PC-3 (cell line): Measurements from ENCODE around the gene COL2A1. TPM values are rescaled to one million over a fixed set of nuclear protein-coding genes. Genes with fewer than 3 reads are reported as not detected.

Source experiments
- ATAC-seq: fragments of 200-7000 bp; cut with Tn5 transposase; 2 replicates; pipeline ENCODE4 v1.9.1; 2020; ENCODE audit warnings: mild to moderate bottlenecking, moderate library complexity
- BruUV-seq: library from RNA; stranded (reverse); fragments of 400-500 nt; replicated peaks from 2 replicates; lab custom pipeline; 2021; lab: Mats Ljungman, UMichigan
- CTCF ChIA-PET: fragments of 300-600 bp; sonication (Branson Sonifier 250); formaldehyde crosslinking; loops from one replicate; lab custom pipeline; 2022; ENCODE audit warnings: antibody characterized with exemption; lab: Charles Lee
- POLR2A ChIA-PET: fragments of 300-600 bp; sonication (Branson Sonifier 250); formaldehyde crosslinking; loops from one replicate; lab custom pipeline; 2022; ENCODE audit warnings: antibody characterized with exemption; ENCODE audit not compliant: unreplicated experiment; lab: Charles Lee
- DNase-seq: peaks from one replicate; pipeline ENCODE4 v3.0.0-alpha.2; 2015
- H2AFZ ChIP-seq: fragments of 300-600 bp; sonication (generic); 2 replicates; pipeline ENCODE4 v1.6.0; 2016; ENCODE audit warnings: antibody characterized with exemption, low read length
- H3F3A ChIP-seq: fragments of 300-600 bp; sonication (generic); one replicate; pipeline ENCODE4 v1.6.0; 2017; ENCODE audit warnings: antibody characterized with exemption, low read length, control low read depth, mild to moderate bottlenecking; ENCODE audit not compliant: unreplicated experiment
- H3K27ac ChIP-seq: fragments of 300-600 bp; sonication (generic); 2 replicates; pipeline ENCODE4 v1.5.1; 2016; ENCODE audit warnings: mild to moderate bottlenecking, low read length
- H3K27me3 ChIP-seq: fragments of 300-600 bp; sonication (generic); 2 replicates; pipeline ENCODE4 v1.6.1; 2016; ENCODE audit warnings: low read length, mixed read lengths
- H3K36me3 ChIP-seq: fragments of 300-600 bp; sonication (generic); 2 replicates; pipeline ENCODE4 v1.6.1; 2016; ENCODE audit warnings: low read depth, mixed run types, low read length, mixed read lengths
- H3K4me1 ChIP-seq: fragments of 300-600 bp; sonication (generic); 2 replicates; pipeline ENCODE4 v1.5.1; 2016; ENCODE audit warnings: low read length; ENCODE audit not compliant: insufficient read depth
- H3K4me2 ChIP-seq: fragments of 300-600 bp; sonication (generic); 2 replicates; pipeline ENCODE4 v1.6.0; 2016; ENCODE audit warnings: low read length
- H3K4me3 ChIP-seq: fragments of 300-600 bp; sonication (generic); 2 replicates; pipeline ENCODE4 v1.5.1; 2016; ENCODE audit warnings: mild to moderate bottlenecking, low read length, mixed read lengths
- H3K79me2 ChIP-seq: fragments of 300-600 bp; sonication (generic); 2 replicates; pipeline ENCODE4 v1.6.1; 2017; ENCODE audit warnings: low read length, mixed read lengths
- H3K9ac ChIP-seq: fragments of 300-600 bp; sonication (generic); 2 replicates; pipeline ENCODE4 v1.6.0; 2016; ENCODE audit warnings: mild to moderate bottlenecking, low read length
- H3K9me2 ChIP-seq: fragments of 300-600 bp; sonication (generic); replicated peaks from 2 replicates; pipeline ENCODE4 v1.6.1; 2016; ENCODE audit warnings: mixed run types, low read length, mixed read lengths
- H3K9me3 ChIP-seq: fragments of 300-600 bp; sonication (generic); 2 replicates; pipeline ENCODE4 v1.6.1; 2016; ENCODE audit warnings: low read length, mixed read lengths
- H4K20me1 ChIP-seq: fragments of 300-600 bp; sonication (generic); 2 replicates; pipeline ENCODE4 v1.6.1; 2016; ENCODE audit warnings: low read length, mixed read lengths
- EZH2 ChIP-seq: fragments of 300-600 bp; sonication (generic); IDR thresholded peaks from one replicate; pipeline ENCODE4 v1.6.1; 2017; ENCODE audit warnings: antibody characterized with exemption, mild to moderate bottlenecking, low read length; ENCODE audit not compliant: unreplicated experiment
- EZH2phosphoT487 ChIP-seq: fragments of 300-600 bp; sonication (generic); IDR thresholded peaks from 2 replicates; pipeline ENCODE4 v1.6.1; 2018; ENCODE audit warnings: mild to moderate bottlenecking, antibody characterized with exemption, low read length, borderline replicate concordance
- intact Hi-C: fragments of 100-400 bp; cut with micrococcal nuclease; formaldehyde crosslinking; loops from 2 replicates; pipeline ENCODE4 v1.9.0; 2023
- total RNA-seq: library from RNA; depleted of rRNA; stranded (reverse); fragments of >200 nt; gene quantifications from 2 replicates; pipeline ENCODE4 v1.2.3, GENCODE V29; 2014
- TF ChIP-seq, protein P1 (sequence below): fragments of 300-600 bp; sonication (generic); conservative IDR thresholded peaks from 2 replicates; pipeline ENCODE4 v1.5.1; 2017; ENCODE audit warnings: antibody characterized with exemption, low read depth, mild to moderate bottlenecking, low read length

Gene COL2A1
- total RNA-seq, 1 experiment from 2014 or later: 6.7 TPM

DNA sequence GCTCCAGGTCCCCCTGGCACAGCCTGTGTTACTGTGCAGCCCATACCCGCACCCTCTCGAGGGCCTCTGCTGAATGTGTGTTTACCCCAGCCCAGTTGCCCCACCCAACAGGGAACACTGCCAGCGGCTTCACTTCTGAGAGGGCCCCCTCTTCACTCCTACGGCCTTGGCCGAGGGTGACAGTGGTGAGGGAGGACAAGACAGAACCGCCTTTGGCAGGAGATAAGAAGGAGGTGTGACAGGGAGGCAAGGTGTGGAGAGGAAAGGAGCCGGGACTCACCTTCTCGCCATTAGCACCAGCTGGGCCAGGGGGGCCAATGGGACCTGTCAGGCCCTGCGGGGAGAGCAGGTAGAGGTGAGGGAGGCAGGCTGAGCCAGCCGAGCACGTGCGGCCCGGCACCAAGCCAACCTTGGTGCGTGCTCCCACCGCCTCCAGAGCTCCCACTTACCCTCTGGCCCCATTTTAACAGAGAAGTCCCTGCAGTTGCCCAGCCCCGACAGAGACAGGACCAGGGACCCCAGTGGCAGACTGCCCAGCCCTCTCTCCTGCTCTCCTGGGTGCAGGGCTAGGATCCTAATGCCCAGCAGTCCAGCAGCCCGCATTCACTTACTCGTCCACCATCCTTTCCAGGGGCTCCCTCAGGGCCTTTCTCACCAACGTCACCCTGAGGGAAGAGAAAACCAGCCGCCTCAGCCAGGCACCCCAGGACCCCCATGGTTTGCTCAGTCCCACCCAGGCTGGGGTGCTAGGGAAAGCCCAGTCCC lies 22.6 kb downstream of the COL2A1 start:
- ATAC-seq: no peak
- Histone ChIP-seq H3K4me2 (no peak overlapping the region), H3F3A (no peaks in the 10 kb centered on the region), H3K36me3 (no peaks in the 10 kb centered on the region), H3K9me2 (no peaks in the 10 kb centered on the region), H3K4me3 (no peak overlapping the region), H3K27ac (no peak overlapping the region), H3K9me3 (no peaks in the 10 kb centered on the region), H3K9ac (no peak overlapping the region), H3K79me2 (no peaks in the 10 kb centered on the region), H3K27me3 (no peaks in the 10 kb centered on the region), H3K4me1 (no peaks in the 10 kb centered on the region), H4K20me1 (no peaks in the 10 kb centered on the region), H2AFZ (no peak overlapping the region)
- no peak for DNase-seq
- ChIA-PET CTCF (no interaction called here), POLR2A (no interaction called here)
- TF ChIP-seq, protein P1, sequence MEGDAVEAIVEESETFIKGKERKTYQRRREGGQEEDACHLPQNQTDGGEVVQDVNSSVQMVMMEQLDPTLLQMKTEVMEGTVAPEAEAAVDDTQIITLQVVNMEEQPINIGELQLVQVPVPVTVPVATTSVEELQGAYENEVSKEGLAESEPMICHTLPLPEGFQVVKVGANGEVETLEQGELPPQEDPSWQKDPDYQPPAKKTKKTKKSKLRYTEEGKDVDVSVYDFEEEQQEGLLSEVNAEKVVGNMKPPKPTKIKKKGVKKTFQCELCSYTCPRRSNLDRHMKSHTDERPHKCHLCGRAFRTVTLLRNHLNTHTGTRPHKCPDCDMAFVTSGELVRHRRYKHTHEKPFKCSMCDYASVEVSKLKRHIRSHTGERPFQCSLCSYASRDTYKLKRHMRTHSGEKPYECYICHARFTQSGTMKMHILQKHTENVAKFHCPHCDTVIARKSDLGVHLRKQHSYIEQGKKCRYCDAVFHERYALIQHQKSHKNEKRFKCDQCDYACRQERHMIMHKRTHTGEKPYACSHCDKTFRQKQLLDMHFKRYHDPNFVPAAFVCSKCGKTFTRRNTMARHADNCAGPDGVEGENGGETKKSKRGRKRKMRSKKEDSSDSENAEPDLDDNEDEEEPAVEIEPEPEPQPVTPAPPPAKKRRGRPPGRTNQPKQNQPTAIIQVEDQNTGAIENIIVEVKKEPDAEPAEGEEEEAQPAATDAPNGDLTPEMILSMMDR: no peak
- TF ChIP-seq EZH2 (no peak), EZH2phosphoT487 (no peak)
- intact Hi-C loops: no loop called here
- BruUV-seq: no TSS peak

- H3K4me1 ChIP-seq: no peaks in the 10 kb centered on the region
- no peak for TF ChIP-seq EZH2phosphoT487
- TF ChIP-seq, protein P1: no peak
- no peak for TF ChIP-seq EZH2
- CTCF ChIA-PET: no interaction called here
- no peak overlapping the region for H2AFZ ChIP-seq
- H3K9ac ChIP-seq: no peak overlapping the region
- no peak overlapping the region for H3K4me2 ChIP-seq
- H3K9me2 ChIP-seq: no peaks in the 10 kb centered on the region
- H3K4me3 ChIP-seq: no peak overlapping the region
- H3F3A ChIP-seq: no peaks in the 10 kb centered on the region
- H3K36me3 ChIP-seq: no peaks in the 10 kb centered on the region
- POLR2A ChIA-PET: no interaction called here
- DNase-seq (no peak), ATAC-seq (no peak)
- no peak overlapping the region for H3K27ac ChIP-seq
- no peaks in the 10 kb centered on the region for H3K79me2 ChIP-seq
- H4K20me1 ChIP-seq: no peaks in the 10 kb centered on the region
- no peaks in the 10 kb centered on the region for H3K9me3 ChIP-seq
- no peaks in the 10 kb centered on the region for H3K27me3 ChIP-seq
- intact Hi-C loops: no loop called here
- BruUV-seq: no TSS peak
These were observed 23.3 kb downstream of the COL2A1 start for GRCh38 chr12:47980779-47981495.

DNA sequence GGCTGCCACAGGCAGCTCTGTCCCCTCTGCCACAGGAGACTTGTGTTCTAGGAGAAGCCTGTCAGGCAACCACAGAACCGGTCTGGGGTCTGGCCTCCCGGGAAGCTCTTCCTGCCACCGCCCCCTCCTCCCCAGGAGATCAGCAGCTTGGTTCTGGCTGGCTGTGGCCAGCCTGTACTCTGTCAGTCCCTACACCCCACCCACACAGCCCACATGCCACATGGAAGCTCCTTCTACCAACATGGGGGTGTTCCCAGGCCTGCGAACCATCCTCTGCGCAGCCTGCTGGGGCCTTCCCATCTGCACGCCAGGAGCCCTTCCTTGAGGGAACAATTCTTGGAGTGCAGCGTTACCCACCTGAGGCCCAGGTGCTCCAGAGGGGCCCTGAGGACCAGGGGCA lies 24.1 kb downstream of the COL2A1 start:
- intact Hi-C loops: no loop called here
- Histone ChIP-seq H4K20me1 (no peaks in the 10 kb centered on the region), H3K27ac (no peak overlapping the region), H3K27me3 (no peaks in the 10 kb centered on the region), H2AFZ (no peak overlapping the region), H3K79me2 (no peaks in the 10 kb centered on the region), H3F3A (no peaks in the 10 kb centered on the region), H3K4me3 (no peak overlapping the region), H3K4me1 (no peaks in the 10 kb centered on the region), H3K9me2 (no peaks in the 10 kb centered on the region), H3K9ac (no peak overlapping the region), H3K4me2 (no peak overlapping the region), H3K36me3 (no peaks in the 10 kb centered on the region), H3K9me3 (no peaks in the 10 kb centered on the region)
- DNase-seq: no peak
- BruUV-seq: no TSS peak
- CTCF ChIA-PET: no interaction called here
- TF ChIP-seq, protein P1: no peak
- TF ChIP-seq EZH2phosphoT487 (no peak), EZH2 (no peak)
- ATAC-seq: no peak
- POLR2A ChIA-PET: no interaction called here
